Suprapubic skin (tissue), 4 donors: ENCODE measurements around the gene RFC3. TPM values are rescaled to one million over a fixed set of nuclear protein-coding genes. Genes with fewer than 3 reads are reported as not detected.

Experiments
- DNase-seq, 2 donors: peaks; one replicate each; pipeline ENCODE4 v3.0.0-alpha.2; 2019; ENCODE audit warnings: low spot score in 2 of 2
- H3K27ac ChIP-seq: fragments of 200-600 bp; sonication (generic); one replicate; pipeline ENCODE4 v1.5.1; 2019
- H3K27me3 ChIP-seq: fragments of 200-600 bp; sonication (generic); one replicate; pipeline ENCODE4 v1.5.1; 2019
- H3K36me3 ChIP-seq: fragments of 200-600 bp; sonication (generic); one replicate; pipeline ENCODE4 v1.5.1; 2019
- H3K4me1 ChIP-seq: fragments of 200-600 bp; sonication (generic); one replicate; pipeline ENCODE4 v1.5.1; 2019
- H3K4me3 ChIP-seq: fragments of 200-600 bp; sonication (generic); one replicate; pipeline ENCODE4 v1.5.1; 2019; ENCODE audit warnings: mild to moderate bottlenecking
- H3K9me3 ChIP-seq: fragments of 200-600 bp; sonication (generic); one replicate; pipeline ENCODE4 v1.5.1; 2019
- EP300 ChIP-seq: sonication (generic); formaldehyde crosslinking; IDR thresholded peaks from one replicate; pipeline ENCODE4 v1.6.1; 2017; ENCODE audit warnings: antibody characterized with exemption
- POLR2A ChIP-seq, 2 donors: fragments of 450-650 bp; IDR thresholded peaks; one replicate each; pipeline ENCODE4 v1.6.1; 2017; ENCODE audit warnings: antibody characterized with exemption in 2 of 2, mild to moderate bottlenecking in 2 of 2, moderate library complexity in 2 of 2
- POLR2AphosphoS5 ChIP-seq, 3 donors: sonication (generic); formaldehyde crosslinking; IDR thresholded peaks; one replicate each; pipeline ENCODE4 v1.6.1; 2017; ENCODE audit warnings: antibody characterized with exemption in 3 of 3
- WGBS: methylation state at CpG from one replicate; pipeline ENCODE4 v1.1.5; 2018; 5-methylcytosine and 5-hydroxymethylcytosine counted together
- total RNA-seq, 4 donors: library from RNA; depleted of rRNA; stranded (reverse); fragments of >200 nt; gene quantifications; one replicate each; pipeline ENCODE4 v1.1.0, GENCODE V29; 2016
- TF ChIP-seq, protein P1 (sequence below), 2 donors: fragments of 200-600 bp in 1 of 2; fragments of 450-650 bp in 1 of 2; sonication (generic) in 1 of 2; IDR thresholded peaks; one replicate each; pipeline ENCODE4 v1.5.1; 2016 to 2019; ENCODE audit warnings: antibody characterized with exemption in 2 of 2, mild to moderate bottlenecking in 1 of 2, moderate library complexity in 1 of 2

Gene RFC3, protein sequence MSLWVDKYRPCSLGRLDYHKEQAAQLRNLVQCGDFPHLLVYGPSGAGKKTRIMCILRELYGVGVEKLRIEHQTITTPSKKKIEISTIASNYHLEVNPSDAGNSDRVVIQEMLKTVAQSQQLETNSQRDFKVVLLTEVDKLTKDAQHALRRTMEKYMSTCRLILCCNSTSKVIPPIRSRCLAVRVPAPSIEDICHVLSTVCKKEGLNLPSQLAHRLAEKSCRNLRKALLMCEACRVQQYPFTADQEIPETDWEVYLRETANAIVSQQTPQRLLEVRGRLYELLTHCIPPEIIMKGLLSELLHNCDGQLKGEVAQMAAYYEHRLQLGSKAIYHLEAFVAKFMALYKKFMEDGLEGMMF
- 10 to 100 TPM; 10.7 to 25.8 (median 12.2) TPM for total RNA-seq

DNA sequence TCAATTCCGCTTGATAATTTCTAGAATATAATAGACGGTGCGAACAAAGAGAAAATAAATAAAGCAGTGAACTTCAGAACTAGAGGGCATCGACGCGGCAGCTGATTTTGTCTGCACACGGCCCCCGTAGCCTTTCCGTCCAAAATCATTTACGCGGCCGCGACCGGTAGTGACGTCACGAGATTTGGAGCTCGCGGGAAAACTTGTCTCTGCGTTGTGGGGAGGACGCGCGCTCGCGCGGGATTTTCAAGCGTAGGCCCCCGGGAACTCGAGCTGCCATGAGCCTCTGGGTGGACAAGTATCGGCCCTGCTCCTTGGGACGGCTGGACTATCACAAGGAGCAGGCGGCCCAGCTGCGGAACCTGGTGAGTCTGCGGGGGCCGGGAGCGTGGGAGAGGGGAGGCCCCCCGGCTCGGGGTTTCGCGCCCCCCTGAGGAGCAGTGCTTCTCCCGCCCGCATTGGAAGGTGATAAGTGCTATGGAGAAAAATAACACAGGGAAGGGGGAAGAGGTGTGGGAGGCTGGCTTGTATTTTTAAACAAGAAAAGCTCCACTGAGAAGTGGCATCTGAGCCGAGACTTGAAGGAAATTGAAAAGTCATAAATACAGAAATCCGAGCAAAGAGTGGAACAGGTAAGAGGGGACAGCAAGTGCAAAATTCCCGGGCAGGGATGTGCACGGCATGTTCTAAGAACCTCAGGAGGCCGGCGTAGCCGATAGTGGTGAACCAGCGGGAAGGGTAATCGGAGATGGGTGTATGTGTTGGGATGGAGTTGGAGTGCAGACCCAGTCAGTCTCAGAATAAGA, at the start of gene RFC3:
Gene RFC3 (plus strand): TSS at position 249 of the 806 bp plus-strand sequence. CDS start 30 bp downstream, at position 279.
- Histone ChIP-seq H3K27ac (peak within 1 kb of the TSS; percentile 67), H3K27me3 (no peaks in the 10 kb centered on the region), H3K36me3 (peaks cover 8% of the 10 kb centered on the region), H3K9me3 (no peaks in the 10 kb centered on the region), H3K4me1 (peaks cover 12% of the 10 kb centered on the region), H3K4me3 (peak within 1 kb of the TSS; percentile 90)
- TF ChIP-seq, protein P1, sequence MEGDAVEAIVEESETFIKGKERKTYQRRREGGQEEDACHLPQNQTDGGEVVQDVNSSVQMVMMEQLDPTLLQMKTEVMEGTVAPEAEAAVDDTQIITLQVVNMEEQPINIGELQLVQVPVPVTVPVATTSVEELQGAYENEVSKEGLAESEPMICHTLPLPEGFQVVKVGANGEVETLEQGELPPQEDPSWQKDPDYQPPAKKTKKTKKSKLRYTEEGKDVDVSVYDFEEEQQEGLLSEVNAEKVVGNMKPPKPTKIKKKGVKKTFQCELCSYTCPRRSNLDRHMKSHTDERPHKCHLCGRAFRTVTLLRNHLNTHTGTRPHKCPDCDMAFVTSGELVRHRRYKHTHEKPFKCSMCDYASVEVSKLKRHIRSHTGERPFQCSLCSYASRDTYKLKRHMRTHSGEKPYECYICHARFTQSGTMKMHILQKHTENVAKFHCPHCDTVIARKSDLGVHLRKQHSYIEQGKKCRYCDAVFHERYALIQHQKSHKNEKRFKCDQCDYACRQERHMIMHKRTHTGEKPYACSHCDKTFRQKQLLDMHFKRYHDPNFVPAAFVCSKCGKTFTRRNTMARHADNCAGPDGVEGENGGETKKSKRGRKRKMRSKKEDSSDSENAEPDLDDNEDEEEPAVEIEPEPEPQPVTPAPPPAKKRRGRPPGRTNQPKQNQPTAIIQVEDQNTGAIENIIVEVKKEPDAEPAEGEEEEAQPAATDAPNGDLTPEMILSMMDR (IDR thresholded peaks at IDR 0.05), result no peak
- no peak for TF ChIP-seq EP300
- TF ChIP-seq POLR2AphosphoS5 (IDR thresholded peaks at IDR 0.05), result peak in 2 of 3 donors; percentile 10 to 87
- peak; percentile 96 to 97 for DNase-seq
- under 1% methylated on average over 49 of the region's 50 CpGs for WGBS

DNA sequence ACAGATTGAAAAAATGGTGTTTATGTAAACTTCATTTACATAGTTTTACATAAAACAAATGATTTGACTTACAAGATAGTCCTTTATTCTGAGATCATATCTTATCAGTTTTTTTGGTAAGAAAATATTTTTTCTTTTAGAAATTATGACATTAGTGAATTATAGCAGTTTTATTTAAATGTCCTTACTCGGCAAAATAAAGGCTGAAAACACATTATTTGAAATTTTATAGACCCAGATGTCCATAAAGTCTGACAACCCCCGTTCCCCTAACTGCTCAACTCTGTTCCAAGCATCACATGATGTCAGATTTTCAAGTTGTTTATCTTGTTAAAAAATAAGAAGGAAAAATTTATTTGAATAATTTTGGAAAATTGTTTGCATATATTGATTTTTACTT, 46.7 kb upstream of the RFC3 start:
- Histone ChIP-seq H3K36me3 (no peaks in the 10 kb centered on the region), H3K4me3 (no peak overlapping the region), H3K27ac (no peak overlapping the region), H3K27me3 (no peaks in the 10 kb centered on the region), H3K4me1 (no peaks in the 10 kb centered on the region), H3K9me3 (no peaks in the 10 kb centered on the region)
- 67% methylated on average over 2 of the region's 2 CpGs for WGBS
- TF ChIP-seq POLR2A (IDR thresholded peaks at IDR 0.05) (no peak), POLR2AphosphoS5 (IDR thresholded peaks at IDR 0.05) (no peak), EP300 (no peak)
- TF ChIP-seq, protein P1 (IDR thresholded peaks at IDR 0.05), result no peak
- DNase-seq, result no peak

DNA sequence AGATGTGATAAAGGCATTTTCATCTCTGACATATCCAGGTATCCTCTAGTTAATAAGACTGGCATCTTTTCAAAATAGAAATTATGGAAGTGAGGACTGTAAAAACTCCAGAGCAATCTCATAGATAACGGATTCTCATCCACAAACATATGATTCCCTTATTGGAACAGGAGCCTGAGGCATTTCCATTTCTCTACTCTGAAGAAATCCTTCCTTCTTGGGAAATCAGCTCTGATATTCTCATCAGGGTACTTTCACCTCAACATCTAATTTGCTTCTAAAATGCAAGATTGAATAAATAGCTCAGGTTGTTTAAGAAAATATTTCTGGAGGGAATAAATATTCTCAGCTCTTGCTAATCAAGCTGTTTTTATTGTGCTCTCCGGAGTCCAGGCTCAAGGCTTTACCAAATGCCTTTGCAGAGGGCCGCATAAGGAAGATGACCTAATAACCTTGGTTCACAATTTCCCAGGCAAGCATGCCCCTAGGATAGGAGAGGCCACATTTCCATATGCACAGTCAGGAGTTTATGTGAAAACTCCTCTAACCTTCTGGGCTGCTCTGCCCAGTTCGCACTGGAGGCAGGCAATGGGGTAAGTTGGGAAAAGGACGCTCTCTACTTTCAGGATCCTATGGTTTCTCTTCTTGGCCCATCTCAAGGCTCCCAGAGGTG, 44.0 kb upstream of the RFC3 start:
- H3K4me1 ChIP-seq, result no peaks in the 10 kb centered on the region
- no peaks in the 10 kb centered on the region for H3K36me3 ChIP-seq
- no peaks in the 10 kb centered on the region for H3K27me3 ChIP-seq
- TF ChIP-seq POLR2A (IDR thresholded peaks at IDR 0.05), result no peak
- TF ChIP-seq, protein P1 (IDR thresholded peaks at IDR 0.05), result no peak
- no peak for TF ChIP-seq EP300
- TF ChIP-seq POLR2AphosphoS5 (IDR thresholded peaks at IDR 0.05), result no peak
- H3K27ac ChIP-seq, result no peak overlapping the region
- 90% methylated on average over 5 of the region's 5 CpGs for whole genome bisulfite sequencing
- H3K4me3 ChIP-seq, result no peak overlapping the region
- H3K9me3 ChIP-seq, result no peaks in the 10 kb centered on the region
- DNase-seq, result no peak

DNA sequence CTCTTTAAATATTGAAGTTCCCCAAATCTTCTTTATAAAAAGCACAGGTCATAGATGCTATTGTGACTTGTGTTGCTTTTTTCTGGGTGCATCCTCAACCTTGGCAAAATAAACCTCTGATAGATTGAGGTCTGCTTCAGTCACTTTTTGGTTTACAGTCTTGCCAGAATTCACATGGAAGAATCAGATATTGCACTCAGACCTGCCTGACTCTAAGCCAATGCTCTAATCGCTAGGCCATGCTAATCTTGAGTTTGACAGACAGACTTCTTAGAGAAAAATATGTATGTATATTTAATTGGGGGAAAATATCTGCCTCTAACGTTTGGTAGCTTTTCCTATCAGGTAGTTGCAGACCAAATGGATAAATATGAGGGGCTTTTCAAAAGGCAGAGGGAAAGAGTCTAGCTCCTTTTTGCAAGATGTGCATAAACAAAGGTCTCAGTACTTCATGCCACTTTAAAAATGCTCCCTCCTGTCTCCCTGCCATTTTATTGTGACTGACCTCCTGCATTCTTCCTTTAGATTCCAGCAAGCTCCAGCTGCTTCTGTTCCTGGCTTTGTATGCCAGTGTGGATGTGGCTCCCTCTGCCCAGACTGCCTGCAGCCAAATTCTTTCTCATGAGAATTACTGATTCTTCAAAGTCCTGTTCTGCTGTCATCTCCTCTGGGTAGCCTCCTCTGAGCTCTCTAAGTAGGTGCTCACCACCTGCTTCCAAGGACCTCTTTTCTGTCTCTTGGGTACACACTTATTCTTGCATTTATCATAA, 42.4 kb upstream of the RFC3 start:
- Histone ChIP-seq H3K27ac (no peak overlapping the region), H3K9me3 (no peaks in the 10 kb centered on the region), H3K4me3 (no peak overlapping the region), H3K27me3 (no peaks in the 10 kb centered on the region), H3K36me3 (no peaks in the 10 kb centered on the region), H3K4me1 (no peaks in the 10 kb centered on the region)
- DNase-seq, result no peak
- TF ChIP-seq POLR2A (IDR thresholded peaks at IDR 0.05), result no peak
- no peak for TF ChIP-seq EP300
- no peak for TF ChIP-seq POLR2AphosphoS5 (IDR thresholded peaks at IDR 0.05)
- TF ChIP-seq, protein P1 (IDR thresholded peaks at IDR 0.05), result no peak
- 44% methylated on average over 2 of the region's 2 CpGs for WGBS
